ENCODE measurements around the gene RBM39. TPM values are rescaled to one million over a fixed set of nuclear protein-coding genes. Genes with fewer than 3 reads are reported as not detected.

RBM39 gene
- total and polyA plus RNA-seq, 9 of the 15 experiments (the other 6 are each of a cell fraction or from before 2014, with no cell fraction given) = 143 to 319 (median 228) TPM

- ChIA-PET CTCF (ENCODE audit: low intra/inter-chr PET ratio) (no interaction called here), POLR2A (interaction anchor here (0.6 to 1.0 kb wide), 3 partner anchors 17 to 107 kb away, joined by 3 to 4 read pairs (median 3); no protein-coding TSS in a partner anchor)
- intact Hi-C loops (cut with micrococcal nuclease) (no loop called here), in situ Hi-C loops (cut with MboI) (no loop called here)
- Histone ChIP-seq H3K9me3 (replicated peaks; ENCODE audit: control insufficient read depth, insufficient read depth, low read depth, low read length) (no peaks in the 10 kb centered on the region), H4K20me1 (replicated peaks; ENCODE audit: control insufficient read depth, insufficient read depth, low read length) (no peaks in the 10 kb centered on the region), H3K9ac (ENCODE audit: insufficient read depth in 1 of 2, low read depth in 2 of 2, low read length in 2 of 2) (no peak overlapping the region), H2AFZ (ENCODE audit: low read depth, low read length) (no peak overlapping the region), H3K36me3 (ENCODE audit: control insufficient read depth, insufficient read depth, low read length) (peaks cover 54% of the 10 kb centered on the region), H3K4me3 (no peak overlapping the region), H3K27me3 (ENCODE audit: control insufficient read depth in 2 of 2, insufficient read depth in 2 of 2, low read length in 2 of 2) (no peaks in the 10 kb centered on the region), H3K4me1 (replicated peaks in 1 of 2; ENCODE audit: control insufficient read depth in 2 of 2, insufficient read depth in 2 of 2, low read length in 2 of 2) (peaks cover 0 to 11% of the 10 kb centered on the region in 2 experiments; a peak in 2 of 5 replicates), H3K4me2 (ENCODE audit: insufficient read depth, low read length) (no peak overlapping the region), H3K27ac (ENCODE audit: extremely low read depth, low read depth, low read length) (no peak overlapping the region), H3K9me1 (ENCODE audit: control insufficient read depth, insufficient read depth, low read length) (no peaks in the 10 kb centered on the region), H3K79me2 (ENCODE audit: control insufficient read depth, insufficient read depth, low read length) (peaks cover 9% of the 10 kb centered on the region)
- TF ChIP-seq BRD9 (IDR thresholded peaks at IDR 0.05; ENCODE audit: low read depth, partially characterized antibody) (no peak), CGGBP1 (CRISPR knock-in tag; IDR thresholded peaks at IDR 0.05) (no peak), ZNF12 (CRISPR knock-in tag; IDR thresholded peaks at IDR 0.05) (no peak), POLR2AphosphoS2 (IDR thresholded peaks at IDR 0.05; ENCODE audit: low read length) (no peak), TOE1 (IDR thresholded peaks at IDR 0.05; ENCODE audit: borderline replicate concordance) (no peak), TOE1 (CRISPR knock-in tag; IDR thresholded peaks at IDR 0.05; ENCODE audit: borderline replicate concordance, low read depth) (no peak), KLF13 (tag; IDR thresholded peaks at IDR 0.05; ENCODE audit: borderline replicate concordance, low read depth) (no peak), HOMEZ (CRISPR knock-in tag; IDR thresholded peaks at IDR 0.05) (no peak), ZNF140 (CRISPR knock-in tag; IDR thresholded peaks at IDR 0.05) (no peak), MEF2D (tag; conservative IDR thresholded peaks at IDR 0.05; ENCODE audit: low read depth) (no peak), RFX7 (CRISPR knock-in tag; IDR thresholded peaks at IDR 0.05) (no peak), RB1 (IDR thresholded peaks at IDR 0.05; ENCODE audit: low read depth) (no peak), ZBTB1 (CRISPR knock-in tag; IDR thresholded peaks at IDR 0.05; ENCODE audit: borderline replicate concordance, low read depth) (no peak)
- no TSS peak for BruUV-seq (replicated peaks)
- FAIRE-seq (no peak), DNase-seq (ENCODE audit: extremely low read depth in 1 of 4, low spot score in 3 of 4) (no peak), ATAC-seq (no peak)
- WGBS (ENCODE audit: insufficient coverage, low coverage, missing lambda C conversion rate) = 76% methylated on average over 5 of the region's 5 CpGs
Observed at GRCh38 chr20:35669221-35669620, 72.8 kb downstream of the RBM39 start.
